Measurements from ENCODE around the gene SLC48A1. TPM values are rescaled to one million over a fixed set of nuclear protein-coding genes. Genes with fewer than 3 reads are reported as not detected.

The SLC48A1 gene
- polyA plus RNA-seq, 3 donors: 9.4 to 19.6 (median 15.8) TPM

DNA sequence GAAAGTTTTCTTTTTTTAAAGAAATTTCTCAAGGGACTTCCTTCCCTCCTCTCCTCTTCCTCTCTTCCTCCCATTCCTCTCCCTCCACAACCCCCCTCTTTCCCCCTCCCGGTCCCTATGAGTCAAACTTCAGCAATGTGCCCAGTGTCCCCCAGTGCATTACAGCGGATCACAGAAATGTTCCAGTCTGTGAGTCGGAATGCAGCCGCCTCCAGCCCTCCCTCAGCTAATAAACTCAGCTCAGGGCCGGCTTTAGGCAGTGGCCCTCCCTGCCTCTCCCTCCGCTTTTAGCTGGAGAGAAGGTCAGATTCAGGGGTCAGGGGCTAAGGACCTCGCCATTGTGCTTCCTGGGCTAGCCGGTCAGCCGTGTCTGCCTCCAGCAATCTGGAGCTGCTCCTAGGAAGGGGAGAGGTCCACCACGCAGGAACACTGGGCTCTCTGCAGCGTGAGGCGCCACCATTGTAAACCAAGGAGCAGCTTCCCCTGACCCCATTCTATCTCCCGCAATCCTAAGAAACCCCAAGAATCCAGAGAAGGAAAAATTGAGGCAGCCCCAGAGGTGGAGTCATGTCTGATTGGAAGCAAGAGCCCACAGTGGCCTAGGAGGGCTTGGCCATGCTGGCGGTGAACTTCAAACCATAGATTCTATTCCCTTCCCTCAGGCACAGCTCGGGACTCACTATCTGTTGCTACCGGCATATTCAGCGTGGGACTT, 47.8 kb downstream of the SLC48A1 start:
- Mint-ChIP-seq H3K4me3 (peak overlapping the region; percentile 89 to 96), H3K36me3 (peaks cover 3 to 4% of the 10 kb centered on the region in 2 donors), H3K27ac (peak overlapping the region; percentile 83 to 97 (median 93)), H3K27me3 (ENCODE audit: low read depth in 3 of 3) (peaks cover 0 to 2% (median 0%) of the 10 kb centered on the region in 3 donors), H3K4me1 (peaks cover 82% of the 10 kb centered on the region), H3K9me3 (peaks cover 0 to 3% (median 0%) of the 10 kb centered on the region in 7 donors)
- Histone ChIP-seq H3K4me3 (replicated peaks in 1 of 3; ENCODE audit: low read depth in 2 of 3, low read length in 3 of 3) (peak overlapping the region; percentile 71 to 84 (median 82)), H3K4me2 (replicated peaks; ENCODE audit: extremely low read depth, low read length, poor library complexity, severe bottlenecking) (peak overlapping the region; percentile 92), H4K20me1 (ENCODE audit: insufficient read depth, low read length) (peaks cover 24% of the 10 kb centered on the region), H3K9ac (ENCODE audit: insufficient read depth, low read length, poor library complexity, severe bottlenecking) (peak overlapping the region; percentile 79), H3K27ac (ENCODE audit: low read depth in 1 of 2, low read length in 2 of 2) (peak overlapping the region; percentile 70 to 86), H3K36me3 (replicated peaks in 1 of 2; ENCODE audit: control insufficient read depth in 1 of 2, insufficient read depth in 2 of 2, low read length in 2 of 2) (no peaks in the 10 kb centered on the region), H3K27me3 (ENCODE audit: control insufficient read depth in 2 of 2, insufficient read depth in 2 of 2, low read length in 2 of 2) (no peaks in the 10 kb centered on the region), H3K79me2 (ENCODE audit: insufficient read depth, low read length) (peaks cover 46% of the 10 kb centered on the region), H3K9me3 (replicated peaks in 1 of 2; ENCODE audit: control insufficient read depth in 1 of 2, insufficient read depth in 1 of 2, low read length in 2 of 2) (no peaks in the 10 kb centered on the region), H2AFZ (ENCODE audit: insufficient read depth, low read depth, low read length, poor library complexity, severe bottlenecking) (peak overlapping the region; percentile 70), H3K4me1 (ENCODE audit: control insufficient read depth in 1 of 2, insufficient read depth in 2 of 2, low read length in 2 of 2) (peaks cover 75 to 83% of the 10 kb centered on the region in 2 donors)
- WGBS (ENCODE audit: insufficient coverage): 38% methylated on average over 11 of the region's 17 CpGs
- intact Hi-C loops (cut with micrococcal nuclease): no loop called here
- TF ChIP-seq CTCF (IDR thresholded peaks at IDR 0.05): no peak
- DNase-seq: peak; percentile 49 to 77 (median 74)

DNA sequence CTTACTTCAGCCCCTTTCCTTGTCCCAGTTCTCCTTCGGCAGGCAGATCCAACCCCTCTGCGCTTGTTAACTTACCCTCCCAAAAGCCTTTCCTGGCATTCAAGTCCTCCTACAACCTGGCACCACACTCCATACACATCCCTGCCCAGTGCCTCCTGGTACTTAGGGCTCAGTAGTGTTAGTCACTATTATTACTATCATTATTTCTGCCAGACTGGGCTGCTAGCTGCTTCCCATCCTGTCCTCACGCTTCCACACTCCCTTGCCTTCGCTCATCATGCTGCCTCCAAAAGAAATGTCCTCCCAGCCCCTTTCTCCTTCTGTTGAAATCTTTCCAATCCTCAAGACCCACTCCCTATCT, 48.3 kb downstream of the SLC48A1 start:
- H3K9me3 Mint-ChIP-seq: peaks cover 0 to 3% (median 0%) of the 10 kb centered on the region in 7 donors
- peak overlapping the region in 5 of 7 donors; percentile 77 to 97 (median 93) for H3K27ac Mint-ChIP-seq
- H3K36me3 Mint-ChIP-seq: peaks cover 0 to 4% of the 10 kb centered on the region in 2 donors
- H3K4me3 Mint-ChIP-seq: peak overlapping the region in 1 of 2 donors; percentile 21
- H3K4me3 ChIP-seq (replicated peaks in 1 of 3; ENCODE audit: low read depth in 2 of 3, low read length in 3 of 3): peak overlapping the region in 1 of 3 experiments; percentile 82
- H3K4me1 Mint-ChIP-seq: peaks cover 80% of the 10 kb centered on the region
- no peak overlapping the region for H3K4me2 ChIP-seq (replicated peaks; ENCODE audit: extremely low read depth, low read length, poor library complexity, severe bottlenecking)
- no peaks in the 10 kb centered on the region for H3K36me3 ChIP-seq (replicated peaks in 1 of 2; ENCODE audit: control insufficient read depth in 1 of 2, insufficient read depth in 2 of 2, low read length in 2 of 2)
- H3K9me3 ChIP-seq (replicated peaks in 1 of 2; ENCODE audit: control insufficient read depth in 1 of 2, insufficient read depth in 1 of 2, low read length in 2 of 2): no peaks in the 10 kb centered on the region
- no peaks in the 10 kb centered on the region for H3K27me3 ChIP-seq (ENCODE audit: control insufficient read depth in 2 of 2, insufficient read depth in 2 of 2, low read length in 2 of 2)
- H3K79me2 ChIP-seq (ENCODE audit: insufficient read depth, low read length): peaks cover 40% of the 10 kb centered on the region
- H3K9ac ChIP-seq (ENCODE audit: insufficient read depth, low read length, poor library complexity, severe bottlenecking): no peak overlapping the region
- intact Hi-C loops (cut with micrococcal nuclease): no loop called here
- H2AFZ ChIP-seq (ENCODE audit: insufficient read depth, low read depth, low read length, poor library complexity, severe bottlenecking): no peak overlapping the region
- peaks cover 70 to 82% of the 10 kb centered on the region in 2 donors for H3K4me1 ChIP-seq (ENCODE audit: control insufficient read depth in 1 of 2, insufficient read depth in 2 of 2, low read length in 2 of 2)
- H3K27ac ChIP-seq (ENCODE audit: low read depth in 1 of 2, low read length in 2 of 2): peak overlapping the region in 1 of 2 donors; percentile 86
- peaks cover 0 to 3% (median 0%) of the 10 kb centered on the region in 3 donors for H3K27me3 Mint-ChIP-seq (ENCODE audit: low read depth in 3 of 3)
- no peak for TF ChIP-seq CTCF (IDR thresholded peaks at IDR 0.05)
- WGBS (ENCODE audit: insufficient coverage): 95% methylated on average over 2 of the region's 4 CpGs
- no peak for DNase-seq
- H4K20me1 ChIP-seq (ENCODE audit: insufficient read depth, low read length): peaks cover 24% of the 10 kb centered on the region

Measured in CD14-positive monocyte (primary cell).